Left cardiac atrium (tissue), 4 donors: ENCODE measurements around the gene LTA. TPM values are rescaled to one million over a fixed set of nuclear protein-coding genes. Genes with fewer than 3 reads are reported as not detected.
"Not testable (repeated sequence)": the region's sequence is repeated elsewhere in the genome, so short reads cannot be mapped to it uniquely, and the experiment has no call there.

Source experiments
- ATAC-seq, 2 donors: fragments of 200-7000 bp; cut with Tn5 transposase; one replicate each; pipeline ENCODE4 v1.9.1; 2020; ENCODE audit warnings: mild to moderate bottlenecking in 2 of 2, moderate library complexity in 2 of 2
- DNase-seq: peaks from one replicate; pipeline ENCODE4 v3.0.0-alpha.2; 2020
- intact Hi-C, 2 donors: fragments of 100-400 bp; cut with DNase I; formaldehyde crosslinking; loops; one replicate each; pipeline versions ENCODE4 v1.14.1 to v1.15.1; 2022 to 2023
- total RNA-seq, 2 donors: library from RNA; stranded (reverse); fragmentation: NEBNext Ultra II Directional; extraction: Animal tissue kit (Norgen Biotek cat#: 25700); gene quantifications; one replicate each; pipeline ENCODE4 v1.2.1, GENCODE V29; 2021
- donor health status: DM: no; HTN: yes; CAD: no.
- donor health status: DM: no; HTN: yes; CAD: no; lungs with severe emphysema.
- donor health status: DM: yes; HTN: yes; CAD: no.
- donor health status: Dilated cardiomyopathy.

The LTA gene
- total RNA-seq, 2 donors from 2014 or later, result not detected

GRCh38 chr6:31580438-31580740 lies 8.3 kb downstream of the LTA start:
- intact Hi-C loops, result loop anchor here in 1 of 2 donors (5.0 kb wide), 1 partner anchor 33 kb away; the partner anchor contains the start of genes ATP6V1G2 and NFKBIL1
- DNase-seq, result no peak
- no peak for ATAC-seq

- ATAC-seq (peak; percentile 98), DNase-seq (peak; percentile 91)
- intact Hi-C loops, result loop anchor here in 1 of 2 donors (5.0 kb wide), 1 partner anchor 34 kb away; the partner anchor contains the start of genes ATP6V1G2 and NFKBIL1
Observed at GRCh38 chr6:31580807-31581433, 8.8 kb downstream of the LTA start.

GRCh38 chr6:31581434-31582229 lies 9.5 kb downstream of the LTA start:
- DNase-seq, result peak; percentile 36
- intact Hi-C loops, result loop anchor here in 1 of 2 donors (5.0 kb wide), 1 partner anchor 34 kb away; the partner anchor contains the start of genes ATP6V1G2 and NFKBIL1
- ATAC-seq, result peak; percentile 29 to 30

- intact Hi-C loops, result loop anchor here in 1 of 2 donors (5.0 kb wide), 1 partner anchor 35 kb away; the partner anchor contains the start of genes ATP6V1G2 and NFKBIL1
- DNase-seq, result peak; percentile 27
- ATAC-seq, result no peak
Observed at GRCh38 chr6:31582230-31582643, 10.1 kb downstream of the LTA start, which contains the start of gene LTB. LTB (minus strand) TSS chr6:31582424; CDS start chr6:31582417, 7 bp downstream.

- intact Hi-C loops, result no loop called here
- ATAC-seq, result no peak
Observed at GRCh38 chr6:31585491-31585890, 13.4 kb downstream of the LTA start.

GRCh38 chr6:31586008-31586407 lies 13.9 kb downstream of the LTA start, which contains the start of gene LST1:
LST1 (plus strand) TSS chr6:31586277; CDS start chr6:31587300, 1,023 bp downstream.
- ATAC-seq, result peak in 1 of 2 donors; percentile 50
- intact Hi-C loops, result no loop called here

More at GRCh38 chr6:31585491-31585890, 13.4 kb downstream of the LTA start:
- no peak for DNase-seq

GRCh38 chr6:31586599-31587281 lies 14.7 kb downstream of the LTA start:
- intact Hi-C loops, result no loop called here
- ATAC-seq (peak; percentile 36 to 67), DNase-seq (no peak)

More at GRCh38 chr6:31586008-31586407, 13.9 kb downstream of the LTA start, which contains the start of gene LST1:
- DNase-seq, result peak; percentile 28

- ATAC-seq (no peak), DNase-seq (no peak)
- intact Hi-C loops, result no loop called here
Observed at GRCh38 chr6:31587791-31588777, 16.0 kb downstream of the LTA start.

GRCh38 chr6:31588871-31589650 lies 17.0 kb downstream of the LTA start:
- DNase-seq (no peak), ATAC-seq (no peak)
- intact Hi-C loops, result no loop called here

GRCh38 chr6:31590691-31591090 lies 18.6 kb downstream of the LTA start:
- intact Hi-C loops, ATAC-seq, DNase-seq: not testable (repeated sequence)

- intact Hi-C loops, result no loop called here
- ATAC-seq (no peak), DNase-seq (no peak)
Observed at GRCh38 chr6:31592396-31592771, 20.3 kb downstream of the LTA start.

- intact Hi-C loops, result loop anchor here (5.0 kb wide), 2 partner anchors 45 to 105 kb away; no protein-coding TSS in a partner anchor
- ATAC-seq (peak; percentile 24 to 55), DNase-seq (no peak)
Observed at GRCh38 chr6:31597006-31597405, 24.9 kb downstream of the LTA start.

GRCh38 chr6:31607317-31607716 lies 35.2 kb downstream of the LTA start:
- ATAC-seq, result no peak

GRCh38 chr6:31609519-31610406 lies 37.7 kb downstream of the LTA start:
- no peak for ATAC-seq
- intact Hi-C loops, result no loop called here
- DNase-seq, result no peak

More at GRCh38 chr6:31607317-31607716, 35.2 kb downstream of the LTA start:
- intact Hi-C loops, result no loop called here
- DNase-seq, result no peak

GRCh38 chr6:31610968-31611367 lies 38.9 kb downstream of the LTA start:
- ATAC-seq (no peak), DNase-seq (no peak)
- intact Hi-C loops, result no loop called here

- intact Hi-C loops, result no loop called here
- peak in 1 of 2 donors; percentile 25 for ATAC-seq
- no peak for DNase-seq
Observed at GRCh38 chr6:31614075-31614619, 42.1 kb downstream of the LTA start.
